OCI-LY1 (cell line): Measurements from ENCODE around the gene KIAA1614.

Experiments used
- H2AFZ ChIP-seq: fragments of 200-600 bp; sonication (generic), shearing (Covaris generic); 2 replicates; pipeline ENCODE4 v1.6.0; 2014; ENCODE audit warnings: antibody characterized with exemption, mild to moderate bottlenecking, low read length
- H3F3A ChIP-seq: fragments of 200-600 bp; sonication (generic), shearing (Covaris generic); 2 replicates; pipeline ENCODE4 v1.6.0; 2014; ENCODE audit warnings: mild to moderate bottlenecking, antibody characterized with exemption, low read length, moderate library complexity; ENCODE audit not compliant: insufficient read depth
- H3K27ac ChIP-seq: fragments of 200-600 bp; sonication (generic); 2 replicates; pipeline ENCODE4 v1.5.1; 2014; ENCODE audit warnings: low read length, mixed run types, mild to moderate bottlenecking, low read depth; ENCODE audit not compliant: poor library complexity, severe bottlenecking
- H3K27me3 ChIP-seq: fragments of 200-600 bp; sonication (generic); 2 replicates; pipeline ENCODE4 v1.6.0; 2014; ENCODE audit warnings: antibody characterized with exemption, mild to moderate bottlenecking, low read length, moderate library complexity; ENCODE audit not compliant: insufficient read depth
- H3K36me3 ChIP-seq: fragments of 200-600 bp; sonication (generic); 2 replicates; pipeline ENCODE4 v1.6.1; 2014; ENCODE audit warnings: mild to moderate bottlenecking, antibody characterized with exemption, low read length, moderate library complexity, mixed read lengths; ENCODE audit not compliant: insufficient read depth
- H3K4me1 ChIP-seq: fragments of 200-600 bp; sonication (generic); 2 replicates; pipeline ENCODE4 v1.5.1; 2014; ENCODE audit warnings: mild to moderate bottlenecking, low read length, moderate library complexity; ENCODE audit not compliant: insufficient read depth, severe bottlenecking
- H3K4me2 ChIP-seq: fragments of 200-600 bp; sonication (generic), shearing (Covaris generic); 2 replicates; pipeline ENCODE4 v1.6.1; 2014; ENCODE audit warnings: low read length
- H3K4me3 ChIP-seq: fragments of 200-600 bp; sonication (generic); 2 replicates; pipeline ENCODE4 v1.5.1; 2014; ENCODE audit warnings: low read length, low read depth, mild to moderate bottlenecking, mixed read lengths; ENCODE audit not compliant: poor library complexity, severe bottlenecking
- H3K79me2 ChIP-seq: fragments of 200-600 bp; shearing (Covaris generic); 2 replicates; pipeline ENCODE4 v1.6.1; 2016; ENCODE audit warnings: mixed run types, low read length, mixed read lengths; ENCODE audit not compliant: insufficient read depth
- H3K9ac ChIP-seq: fragments of 200-600 bp; sonication (generic), shearing (Covaris generic); 2 replicates; pipeline ENCODE4 v1.6.1; 2014; ENCODE audit warnings: mild to moderate bottlenecking, low read length, mixed read lengths
- H3K9me2 ChIP-seq: fragments of 200-600 bp; sonication (generic), shearing (Covaris generic); 2 replicates; pipeline ENCODE4 v1.6.1; 2014; ENCODE audit warnings: low read depth, mild to moderate bottlenecking, low read length, mixed read lengths
- H3K9me3 ChIP-seq: fragments of 200-600 bp; shearing (Covaris generic); 2 replicates; pipeline ENCODE4 v1.6.1; 2014; ENCODE audit warnings: low read length, mixed read lengths
- H4K20me1 ChIP-seq: fragments of 200-600 bp; sonication (generic), shearing (Covaris generic); 2 replicates; pipeline ENCODE4 v1.6.0; 2016; ENCODE audit warnings: mild to moderate bottlenecking, low read length; ENCODE audit not compliant: insufficient read depth
- EZH2 ChIP-seq: fragments of 200-600 bp; sonication (generic), shearing (Covaris generic); IDR thresholded peaks from 2 replicates; pipeline ENCODE4 v1.8.0; 2017; ENCODE audit warnings: borderline replicate concordance, mixed run types, mild to moderate bottlenecking, antibody characterized with exemption, low read length, moderate library complexity, mixed read lengths
- TF ChIP-seq, protein P1 (sequence below): fragments of 200-600 bp; sonication (generic), shearing (Covaris generic); IDR thresholded peaks from 2 replicates; pipeline ENCODE4 v1.5.1; 2017; ENCODE audit warnings: mild to moderate bottlenecking, antibody characterized with exemption, low read length, moderate library complexity, mixed read lengths

Gene KIAA1614

DNA sequence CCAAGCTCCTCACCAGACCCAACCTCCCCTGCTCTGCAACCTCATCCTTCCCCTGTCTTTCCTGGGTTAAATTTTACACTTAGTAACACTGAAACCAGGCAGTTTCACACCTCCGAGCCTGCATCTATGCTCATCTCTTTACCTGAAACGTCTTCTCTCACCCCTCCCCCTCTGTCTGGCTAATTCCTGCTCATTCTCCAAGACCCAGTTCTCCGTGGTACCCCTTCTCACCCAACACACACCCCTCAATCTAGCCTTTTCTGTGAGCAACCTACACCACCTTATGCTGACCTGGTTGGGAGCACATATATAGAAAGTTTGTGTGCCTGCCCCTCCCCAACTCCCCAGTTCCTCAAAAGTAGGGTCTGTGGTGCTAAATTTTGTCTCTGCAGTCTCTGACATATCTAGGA lies 3.7 kb upstream of the KIAA1614 start:
- no peak overlapping the region for H3K9ac ChIP-seq
- no peaks in the 10 kb centered on the region for H3K9me2 ChIP-seq
- no peaks in the 10 kb centered on the region for H3K9me3 ChIP-seq
- no peaks in the 10 kb centered on the region for H4K20me1 ChIP-seq
- no peak overlapping the region for H3K4me3 ChIP-seq
- H3K79me2 ChIP-seq, result no peaks in the 10 kb centered on the region
- TF ChIP-seq EZH2, result no peak
- TF ChIP-seq, protein P1, sequence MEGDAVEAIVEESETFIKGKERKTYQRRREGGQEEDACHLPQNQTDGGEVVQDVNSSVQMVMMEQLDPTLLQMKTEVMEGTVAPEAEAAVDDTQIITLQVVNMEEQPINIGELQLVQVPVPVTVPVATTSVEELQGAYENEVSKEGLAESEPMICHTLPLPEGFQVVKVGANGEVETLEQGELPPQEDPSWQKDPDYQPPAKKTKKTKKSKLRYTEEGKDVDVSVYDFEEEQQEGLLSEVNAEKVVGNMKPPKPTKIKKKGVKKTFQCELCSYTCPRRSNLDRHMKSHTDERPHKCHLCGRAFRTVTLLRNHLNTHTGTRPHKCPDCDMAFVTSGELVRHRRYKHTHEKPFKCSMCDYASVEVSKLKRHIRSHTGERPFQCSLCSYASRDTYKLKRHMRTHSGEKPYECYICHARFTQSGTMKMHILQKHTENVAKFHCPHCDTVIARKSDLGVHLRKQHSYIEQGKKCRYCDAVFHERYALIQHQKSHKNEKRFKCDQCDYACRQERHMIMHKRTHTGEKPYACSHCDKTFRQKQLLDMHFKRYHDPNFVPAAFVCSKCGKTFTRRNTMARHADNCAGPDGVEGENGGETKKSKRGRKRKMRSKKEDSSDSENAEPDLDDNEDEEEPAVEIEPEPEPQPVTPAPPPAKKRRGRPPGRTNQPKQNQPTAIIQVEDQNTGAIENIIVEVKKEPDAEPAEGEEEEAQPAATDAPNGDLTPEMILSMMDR, result no peak
- H3F3A ChIP-seq, result no peaks in the 10 kb centered on the region
- H2AFZ ChIP-seq, result no peak overlapping the region
- H3K27me3 ChIP-seq, result no peaks in the 10 kb centered on the region
- no peak overlapping the region for H3K4me2 ChIP-seq
- H3K4me1 ChIP-seq, result no peaks in the 10 kb centered on the region
- no peak overlapping the region for H3K27ac ChIP-seq
- no peaks in the 10 kb centered on the region for H3K36me3 ChIP-seq

DNA sequence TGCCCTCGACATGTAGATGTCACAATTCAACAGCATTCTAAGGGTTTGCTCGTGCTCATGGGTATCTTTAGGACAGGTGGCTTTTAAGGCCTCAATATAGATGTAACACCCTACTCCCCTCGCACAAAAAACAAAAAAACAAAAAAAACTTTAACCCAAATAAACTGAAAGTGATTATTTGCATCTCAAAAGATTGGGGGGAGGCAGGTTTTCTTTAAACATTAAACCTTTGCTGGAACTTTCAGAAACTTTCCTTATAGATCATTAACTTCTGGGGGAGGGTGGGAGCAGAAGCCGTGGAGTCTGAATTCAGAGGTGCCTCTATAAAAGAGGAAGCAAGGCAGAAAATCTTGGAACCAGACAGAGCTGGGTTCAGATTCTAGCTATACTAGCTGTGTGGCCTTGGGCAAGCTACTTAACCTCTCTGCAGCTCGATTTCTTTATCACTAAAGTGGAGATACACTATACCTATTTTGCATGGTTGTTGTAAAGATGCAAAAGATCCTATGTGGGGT lies 3.2 kb upstream of the KIAA1614 start:
- TF ChIP-seq EZH2, result no peak
- TF ChIP-seq, protein P1, result no peak
- Histone ChIP-seq H3K79me2 (no peaks in the 10 kb centered on the region), H3K9me2 (no peaks in the 10 kb centered on the region), H3K27me3 (no peaks in the 10 kb centered on the region), H4K20me1 (no peaks in the 10 kb centered on the region), H3K36me3 (no peaks in the 10 kb centered on the region), H3K4me3 (no peak overlapping the region), H3K27ac (no peak overlapping the region), H2AFZ (no peak overlapping the region), H3K4me2 (no peak overlapping the region), H3F3A (no peaks in the 10 kb centered on the region), H3K9me3 (no peaks in the 10 kb centered on the region), H3K9ac (no peak overlapping the region), H3K4me1 (no peaks in the 10 kb centered on the region)

DNA sequence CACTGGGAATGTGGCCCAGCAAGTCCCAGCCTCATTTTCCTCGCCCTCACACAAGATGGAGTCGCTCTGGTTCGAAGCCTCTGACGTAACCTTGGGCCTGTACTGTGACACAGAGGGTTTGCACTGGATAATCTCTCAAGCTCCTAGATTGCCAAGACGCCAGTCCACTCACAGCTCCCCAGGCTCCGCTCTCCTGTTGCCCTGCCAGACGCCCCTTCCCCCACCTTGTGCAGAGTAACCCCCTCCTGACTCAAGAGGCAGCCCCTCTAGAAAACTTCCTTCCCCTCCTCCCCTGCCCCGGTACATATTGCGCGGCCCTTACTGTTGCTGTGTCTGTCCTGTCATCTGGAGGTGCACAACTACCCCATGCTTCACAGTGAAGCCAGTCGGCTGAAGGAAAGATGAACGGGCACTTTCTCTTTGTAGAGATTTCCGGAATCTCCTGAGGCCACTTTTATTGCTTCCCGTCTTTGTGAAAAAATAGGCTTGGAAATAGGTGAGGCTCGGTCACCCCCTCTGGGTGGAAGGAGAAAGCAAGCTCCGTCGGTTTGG lies 981 bp upstream of the KIAA1614 start:
- Histone ChIP-seq H3K9me2 (no peaks in the 10 kb centered on the region), H3F3A (no peaks in the 10 kb centered on the region), H3K9ac (no peak overlapping the region), H3K27me3 (0 out of 2 replicates have a peak, but pooled peaks cover 3% of the 10 kb centered on the region), H3K4me1 (no peaks in the 10 kb centered on the region), H4K20me1 (no peaks in the 10 kb centered on the region), H3K27ac (no peak overlapping the region), H3K4me3 (no peak overlapping the region), H2AFZ (no peak overlapping the region), H3K79me2 (no peaks in the 10 kb centered on the region), H3K36me3 (no peaks in the 10 kb centered on the region), H3K4me2 (no peak overlapping the region), H3K9me3 (no peaks in the 10 kb centered on the region)
- TF ChIP-seq, protein P1, result no peak
- TF ChIP-seq EZH2, result 0 out of 2 replicates have a peak, but pooled peaks have one; percentile 88
